Upper lobe of right lung (tissue), 1 donor: ENCODE results near the gene CCDC6. TPM values are rescaled to one million over a fixed set of nuclear protein-coding genes. Genes with fewer than 3 reads are reported as not detected.
"Not testable (repeated sequence)": the region's sequence is repeated elsewhere in the genome, so short reads cannot be mapped to it uniquely, and the experiment has no call there.

Experiments used
- ATAC-seq: fragments of 200-7000 bp; cut with Tn5 transposase; one replicate; pipeline ENCODE4 v1.9.1; 2020; ENCODE audit warnings: mild to moderate bottlenecking, moderate library complexity
- DNase-seq: peaks from one replicate; pipeline ENCODE4 v3.0.0-alpha.2; 2020
- H3K27ac ChIP-seq: fragments of 200-600 bp; one replicate; pipeline ENCODE4 v1.8.0; 2022
- H3K27me3 ChIP-seq: fragments of 200-600 bp; one replicate; pipeline ENCODE4 v1.8.0; 2022; ENCODE audit warnings: mild to moderate bottlenecking
- H3K36me3 ChIP-seq: fragments of 200-600 bp; one replicate; pipeline ENCODE4 v1.8.0; 2022
- H3K4me1 ChIP-seq: fragments of 200-600 bp; one replicate; pipeline ENCODE4 v1.8.0; 2022
- H3K4me3 ChIP-seq: fragments of 200-600 bp; one replicate; pipeline ENCODE4 v1.8.0; 2022; ENCODE audit warnings: mild to moderate bottlenecking
- H3K9me3 ChIP-seq: fragments of 200-600 bp; one replicate; pipeline ENCODE4 v1.8.0; 2022
- intact Hi-C: fragments of 100-400 bp; cut with DNase I; formaldehyde crosslinking; loops from one replicate; pipeline ENCODE4 v1.11.0; 2022
- total RNA-seq: library from RNA; stranded (reverse); fragmentation: NEBNext Ultra II Directional; extraction: Animal tissue kit (Norgen Biotek cat#: 25700); gene quantifications from one replicate; pipeline ENCODE4 v1.2.1, GENCODE V29; 2021
- TF ChIP-seq, protein P1 (sequence below): fragments of 200-600 bp; IDR thresholded peaks from one replicate; pipeline ENCODE4 v1.8.0; 2022; ENCODE audit warnings: antibody characterized with exemption
- donor health status: DM: no; HTN: yes; CAD: no; lungs with severe emphysema.

CCDC6 gene
- total RNA-seq, 1 donor from 2014 or later: 55.7 TPM

DNA sequence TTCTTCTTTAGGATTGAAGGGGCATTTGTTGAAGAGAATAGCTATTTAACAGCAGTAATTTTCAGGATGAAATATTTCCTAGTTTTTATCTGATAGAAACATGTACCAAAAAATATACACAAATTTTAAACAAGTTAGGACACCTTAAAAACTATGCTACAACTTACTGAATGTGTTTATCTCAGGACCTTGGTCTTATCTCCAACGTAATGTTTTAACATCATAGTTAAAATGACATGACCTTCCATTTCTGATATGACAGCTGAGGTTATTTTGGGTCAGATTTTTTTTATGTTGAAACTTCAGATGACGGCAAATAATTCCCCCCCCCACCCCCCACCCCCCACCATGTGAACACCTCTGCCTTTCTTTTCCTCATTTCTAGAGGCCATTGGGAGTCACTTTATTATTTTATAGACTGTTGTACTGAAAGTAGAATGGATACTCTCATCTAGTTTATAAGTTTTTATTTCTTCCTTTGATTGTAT lies 161.1 kb downstream of the CCDC6 start:
- no peak for ATAC-seq
- H3K9me3 ChIP-seq: no peaks in the 10 kb centered on the region
- H3K4me1 ChIP-seq: no peaks in the 10 kb centered on the region
- no peaks in the 10 kb centered on the region for H3K36me3 ChIP-seq
- TF ChIP-seq, protein P1, sequence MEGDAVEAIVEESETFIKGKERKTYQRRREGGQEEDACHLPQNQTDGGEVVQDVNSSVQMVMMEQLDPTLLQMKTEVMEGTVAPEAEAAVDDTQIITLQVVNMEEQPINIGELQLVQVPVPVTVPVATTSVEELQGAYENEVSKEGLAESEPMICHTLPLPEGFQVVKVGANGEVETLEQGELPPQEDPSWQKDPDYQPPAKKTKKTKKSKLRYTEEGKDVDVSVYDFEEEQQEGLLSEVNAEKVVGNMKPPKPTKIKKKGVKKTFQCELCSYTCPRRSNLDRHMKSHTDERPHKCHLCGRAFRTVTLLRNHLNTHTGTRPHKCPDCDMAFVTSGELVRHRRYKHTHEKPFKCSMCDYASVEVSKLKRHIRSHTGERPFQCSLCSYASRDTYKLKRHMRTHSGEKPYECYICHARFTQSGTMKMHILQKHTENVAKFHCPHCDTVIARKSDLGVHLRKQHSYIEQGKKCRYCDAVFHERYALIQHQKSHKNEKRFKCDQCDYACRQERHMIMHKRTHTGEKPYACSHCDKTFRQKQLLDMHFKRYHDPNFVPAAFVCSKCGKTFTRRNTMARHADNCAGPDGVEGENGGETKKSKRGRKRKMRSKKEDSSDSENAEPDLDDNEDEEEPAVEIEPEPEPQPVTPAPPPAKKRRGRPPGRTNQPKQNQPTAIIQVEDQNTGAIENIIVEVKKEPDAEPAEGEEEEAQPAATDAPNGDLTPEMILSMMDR: no peak
- H3K27me3 ChIP-seq: no peaks in the 10 kb centered on the region
- intact Hi-C loops: no loop called here
- no peak overlapping the region for H3K27ac ChIP-seq
- H3K4me3 ChIP-seq: no peak overlapping the region
- DNase-seq: no peak

DNA sequence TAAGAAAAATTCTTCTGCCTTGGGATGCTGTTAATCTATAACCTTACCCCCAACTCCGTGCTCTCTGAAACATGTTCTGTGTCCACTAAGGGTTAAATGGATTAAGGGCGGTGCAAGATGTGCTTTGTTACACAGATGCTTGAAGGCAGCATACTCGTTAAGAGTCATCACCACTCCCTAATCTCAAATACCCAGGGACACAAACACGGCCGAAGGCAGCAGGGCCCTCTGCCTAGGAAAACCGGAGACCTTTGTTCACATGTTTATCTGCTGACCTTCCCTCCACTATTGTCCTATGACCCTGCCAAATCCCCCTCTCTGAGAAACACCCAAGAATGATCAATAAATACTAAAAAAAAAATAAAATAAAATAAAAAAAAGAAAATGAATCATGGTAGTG lies 161.6 kb downstream of the CCDC6 start:
- intact Hi-C loops, H3K27ac ChIP-seq, H3K4me1 ChIP-seq, DNase-seq, H3K9me3 ChIP-seq, H3K27me3 ChIP-seq, H3K4me3 ChIP-seq, ATAC-seq, H3K36me3 ChIP-seq: not testable (repeated sequence)

DNA sequence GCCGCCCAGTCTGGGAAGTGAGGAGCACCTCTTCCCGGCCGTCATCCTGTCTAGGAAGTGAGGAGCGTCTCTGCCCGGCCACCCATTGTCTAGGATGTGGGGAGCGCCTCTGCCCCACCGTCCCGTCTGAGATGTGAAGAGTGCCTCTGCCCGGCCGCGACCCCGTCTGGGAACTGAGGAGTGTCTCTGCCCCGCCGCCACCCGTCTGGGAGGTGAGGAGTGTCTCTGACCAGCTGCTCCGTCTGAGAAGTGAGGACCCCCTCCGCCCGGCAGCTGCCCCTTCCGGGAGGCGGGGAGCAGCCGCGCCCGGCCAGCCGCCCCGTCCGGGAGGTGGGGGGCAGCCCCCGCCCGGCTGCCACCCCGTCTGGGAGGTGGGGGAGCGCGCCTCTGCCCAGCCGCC lies 162.2 kb downstream of the CCDC6 start:
- H3K9me3 ChIP-seq, DNase-seq, H3K4me3 ChIP-seq, H3K27me3 ChIP-seq, intact Hi-C loops, H3K4me1 ChIP-seq, H3K27ac ChIP-seq, H3K36me3 ChIP-seq, ATAC-seq: not testable (repeated sequence)

DNA sequence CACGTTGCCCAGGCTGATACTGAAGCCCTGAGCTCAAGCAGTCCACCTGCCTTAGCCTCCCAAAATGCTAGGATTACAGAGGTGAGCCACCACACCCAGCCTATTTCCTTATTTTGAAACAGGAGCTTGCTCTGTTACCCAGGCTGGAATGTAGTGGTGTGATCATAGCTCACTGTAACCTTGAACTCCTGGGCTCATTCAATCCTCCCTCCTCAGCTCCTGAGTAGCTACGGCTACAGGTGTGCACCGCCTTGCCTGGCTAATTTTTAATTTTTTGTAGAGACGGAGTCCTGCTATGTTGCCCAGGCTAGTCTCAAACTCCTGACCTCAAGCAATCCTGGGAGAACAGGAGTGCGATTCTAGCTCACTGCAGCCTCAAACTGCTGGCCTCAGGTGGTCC lies 164.8 kb downstream of the CCDC6 start:
- H3K36me3 ChIP-seq: no peaks in the 10 kb centered on the region
- no peak for ATAC-seq
- intact Hi-C loops: no loop called here

DNA sequence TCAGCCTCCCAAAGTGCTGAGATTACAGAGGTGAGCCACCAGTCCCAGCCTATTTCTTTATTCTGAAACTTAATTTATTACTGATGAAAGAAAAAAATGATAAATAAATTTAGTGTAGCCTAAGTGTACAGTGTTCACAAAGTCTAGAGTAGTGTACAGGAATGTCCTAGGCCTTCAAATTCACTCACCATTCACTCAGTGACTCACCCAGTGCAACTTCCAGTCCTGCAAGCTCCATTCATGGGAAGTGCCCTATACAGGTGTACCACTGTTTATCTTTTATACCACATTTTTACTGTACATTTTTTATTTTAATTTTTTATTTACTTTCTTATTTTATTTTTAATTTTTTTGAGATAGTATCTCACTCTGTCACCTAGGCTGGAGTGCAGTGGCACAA lies 165.3 kb downstream of the CCDC6 start:
- ATAC-seq (no peak), DNase-seq (no peak)
- no peaks in the 10 kb centered on the region for H3K4me1 ChIP-seq

More for the DNA sequence above, 164.8 kb downstream of the CCDC6 start:
- no peak overlapping the region for H3K27ac ChIP-seq
- no peaks in the 10 kb centered on the region for H3K9me3 ChIP-seq
- no peaks in the 10 kb centered on the region for H3K27me3 ChIP-seq
- no peak overlapping the region for H3K4me3 ChIP-seq
- no peaks in the 10 kb centered on the region for H3K4me1 ChIP-seq
- TF ChIP-seq, protein P1: no peak
- DNase-seq: no peak

More for the DNA sequence above, 165.3 kb downstream of the CCDC6 start:
- intact Hi-C loops: no loop called here
- TF ChIP-seq, protein P1: no peak
- Histone ChIP-seq H3K36me3 (no peaks in the 10 kb centered on the region), H3K27ac (no peak overlapping the region), H3K9me3 (no peaks in the 10 kb centered on the region), H3K27me3 (no peaks in the 10 kb centered on the region), H3K4me3 (no peak overlapping the region)

Other genes starting within 250 kb of the CCDC6 start
- gene SLC16A9, start 196.7 kb downstream of the CCDC6 start, total RNA-seq: 1.8 TPM
- not detected for gene MRLN, start 153.1 kb downstream of the CCDC6 start, total RNA-seq